Measurements from ENCODE around the gene AMOTL1. TPM values are rescaled to one million over a fixed set of nuclear protein-coding genes. Genes with fewer than 3 reads are reported as not detected.
"Not testable (repeated sequence)": the region's sequence is repeated elsewhere in the genome, so short reads cannot be mapped to it uniquely, and the experiment has no call there.

The AMOTL1 gene
- polyA plus RNA-seq, 1 donor: 51.7 TPM

DNA sequence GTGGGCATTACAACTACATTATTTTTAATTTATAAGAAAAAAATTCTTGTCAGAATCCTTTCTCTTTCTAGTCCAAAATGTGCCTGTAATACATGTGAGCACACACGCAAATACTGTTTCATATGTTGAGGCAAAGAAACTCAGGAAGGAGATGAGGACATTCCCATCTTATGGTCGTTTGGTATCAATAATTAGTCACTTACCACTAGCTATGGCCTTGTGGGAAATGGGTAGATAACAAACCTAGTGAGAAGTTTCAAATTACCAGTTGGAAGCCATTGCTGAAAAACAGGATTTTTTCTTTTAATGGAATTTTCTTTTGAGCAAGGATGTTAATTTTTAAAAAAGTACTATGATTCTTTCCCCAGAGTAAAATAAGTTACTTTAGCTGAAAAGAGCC lies 25.7 kb downstream of the AMOTL1 start:
- no peak for DNase-seq (ENCODE audit: low read depth)

DNA sequence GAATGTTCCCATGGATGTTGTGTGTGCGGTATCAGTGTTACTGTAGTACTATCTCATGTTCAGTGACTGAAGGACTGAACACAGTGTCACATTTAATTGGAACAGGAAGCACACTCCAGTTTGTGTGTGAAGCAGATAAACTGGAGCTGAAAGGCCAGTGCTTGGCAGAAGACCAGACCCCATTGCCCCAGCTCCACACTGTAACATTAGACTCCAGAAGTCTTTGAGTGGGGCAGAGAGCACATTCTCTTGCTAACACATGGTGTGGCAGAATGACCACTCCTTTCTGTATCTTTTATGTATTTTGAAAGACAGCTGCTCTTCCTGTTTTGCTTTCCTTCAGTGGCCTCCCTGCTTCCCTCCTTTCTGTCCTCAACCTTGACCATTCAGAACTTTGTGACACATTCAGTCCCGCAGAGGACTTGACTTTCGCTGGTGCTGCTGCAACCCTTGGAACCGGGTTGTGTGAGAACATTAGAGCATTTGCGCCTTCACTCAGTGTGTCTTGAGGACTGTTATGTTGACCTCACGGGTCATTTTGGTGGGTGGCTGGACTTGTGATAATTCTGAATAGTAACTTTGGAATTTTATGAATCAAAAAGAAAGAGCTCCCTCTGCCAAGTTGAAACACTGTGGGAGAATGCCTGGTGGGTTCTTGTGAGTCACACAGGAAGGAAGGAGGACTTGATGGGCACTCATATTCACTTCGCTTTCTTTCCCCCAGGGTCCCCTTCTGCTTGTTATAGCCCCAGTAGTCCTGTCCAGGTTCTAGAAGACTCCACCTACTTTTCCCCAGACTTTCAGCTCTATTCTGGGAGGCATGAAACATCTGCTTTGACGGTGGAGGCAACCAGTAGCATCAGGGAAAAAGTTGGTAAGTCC lies 26.4 kb downstream of the AMOTL1 start:
- DNase-seq (ENCODE audit: low read depth): no peak

DNA sequence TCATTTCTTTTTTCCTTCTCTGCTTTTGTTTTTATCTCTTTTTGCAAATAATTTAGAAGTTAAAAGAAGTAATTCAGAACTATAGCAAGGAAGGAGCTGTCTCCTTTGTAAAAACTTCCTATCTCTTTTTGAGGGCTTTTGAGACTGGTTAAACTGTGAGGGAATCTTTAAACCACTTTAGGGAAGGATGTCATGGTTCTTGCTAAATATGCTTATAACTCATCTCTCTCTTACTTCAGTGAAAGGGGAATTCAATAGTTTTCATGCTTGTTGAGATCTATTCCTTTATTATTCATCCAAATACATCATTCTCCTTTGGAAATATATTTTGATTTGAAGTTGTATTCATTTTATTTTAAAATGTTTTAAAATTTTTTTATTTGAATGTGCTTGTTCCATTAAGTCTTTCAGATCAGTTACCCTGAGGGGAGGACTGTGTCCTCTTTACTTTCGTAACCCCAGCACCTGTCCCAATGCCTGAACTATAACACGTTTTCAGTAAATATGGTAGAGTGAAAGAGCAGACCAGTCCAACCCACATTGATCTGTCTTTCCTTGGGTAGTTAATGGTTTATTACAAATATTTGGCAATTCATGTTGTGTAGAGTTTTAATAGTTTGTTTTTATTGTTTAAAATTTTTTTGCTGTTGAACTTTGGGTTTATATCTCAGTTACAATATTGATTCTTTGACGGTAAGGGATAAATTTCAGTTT lies 27.5 kb downstream of the AMOTL1 start:
- DNase-seq (ENCODE audit: low read depth): no peak

DNA sequence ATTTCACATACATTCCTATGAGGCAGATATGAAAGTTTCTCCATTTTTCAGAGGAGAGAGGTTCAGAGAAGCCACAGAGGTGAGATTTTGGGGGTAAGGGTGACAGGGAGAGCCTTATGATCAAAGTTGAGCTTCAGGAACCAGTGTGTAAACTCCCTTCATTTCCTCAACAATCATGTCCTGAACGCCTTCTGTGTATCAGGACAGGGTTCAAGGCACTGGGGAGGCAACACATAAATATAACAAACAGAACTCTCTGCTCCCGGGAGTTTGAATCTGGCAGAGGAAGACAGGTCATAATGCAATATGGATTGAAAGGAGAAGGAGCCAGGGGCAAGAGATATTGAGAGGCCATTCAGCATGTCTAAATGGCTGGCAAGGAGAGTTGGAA lies 28.0 kb downstream of the AMOTL1 start:
- no peak for DNase-seq (ENCODE audit: low read depth)

DNA sequence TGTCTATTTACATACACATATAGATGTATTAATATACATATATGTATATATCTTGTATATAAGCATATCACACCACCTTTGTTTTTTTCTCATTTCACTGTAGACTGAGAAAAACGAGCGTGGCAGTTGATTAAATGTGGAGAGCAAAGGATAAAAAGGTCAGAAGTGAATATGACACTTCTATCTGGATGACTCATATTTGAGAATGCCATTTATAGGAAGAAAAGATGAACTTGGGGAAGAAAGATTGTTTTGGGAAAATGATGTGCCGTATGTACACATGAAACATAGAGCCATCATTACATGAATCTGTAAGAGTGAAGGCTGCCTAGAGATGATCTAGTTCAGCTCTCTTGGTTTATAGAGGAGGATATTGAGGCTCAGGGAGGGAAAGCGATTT lies 28.7 kb downstream of the AMOTL1 start:
- no peak for DNase-seq (ENCODE audit: low read depth)

DNA sequence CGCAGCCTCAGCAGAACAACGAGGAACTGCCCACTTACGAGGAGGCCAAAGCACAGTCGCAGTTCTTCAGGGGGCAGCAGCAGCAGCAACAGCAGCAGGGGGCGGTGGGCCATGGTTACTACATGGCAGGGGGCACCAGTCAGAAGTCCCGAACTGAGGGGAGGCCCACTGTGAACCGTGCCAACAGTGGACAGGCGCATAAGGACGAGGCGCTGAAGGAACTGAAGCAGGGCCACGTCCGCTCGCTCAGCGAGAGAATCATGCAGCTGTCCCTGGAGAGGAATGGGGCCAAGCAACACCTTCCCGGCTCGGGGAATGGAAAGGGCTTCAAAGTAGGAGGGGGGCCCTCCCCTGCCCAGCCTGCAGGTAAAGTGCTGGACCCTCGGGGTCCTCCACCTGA lies 31.6 kb downstream of the AMOTL1 start:
- no peak for DNase-seq (ENCODE audit: low read depth)

- peak; percentile 80 for DNase-seq (ENCODE audit: low read depth)
Observed at GRCh38 chr11:94800414-94800813, 32.3 kb downstream of the AMOTL1 start.

DNA sequence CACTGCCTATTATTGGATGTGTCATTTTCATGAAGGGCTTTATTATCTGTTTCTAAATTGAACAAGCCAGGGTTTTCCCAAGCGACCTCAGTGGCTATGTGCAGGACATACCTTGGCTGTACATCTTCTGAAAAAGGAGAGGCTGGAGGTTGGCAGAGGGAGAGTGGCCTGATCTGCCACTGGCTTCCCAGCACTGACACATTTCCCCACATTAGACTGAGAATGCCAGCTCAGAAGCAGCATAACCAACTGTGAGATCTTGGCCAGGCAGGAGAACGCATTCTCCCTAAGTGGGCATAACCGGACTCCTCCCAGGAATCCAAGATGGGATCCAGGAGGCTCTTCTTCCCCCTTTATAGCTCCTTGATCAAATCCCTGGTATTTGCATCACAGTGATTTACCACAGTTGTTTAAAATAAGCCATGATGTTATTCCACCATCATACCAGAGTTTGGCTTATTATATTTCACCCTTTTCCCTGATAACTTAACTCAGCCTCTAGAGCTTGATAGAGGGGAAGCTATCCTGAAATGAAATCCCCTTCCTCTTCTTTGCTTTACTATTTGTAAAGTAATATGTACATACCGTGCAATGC lies 33.8 kb downstream of the AMOTL1 start:
- DNase-seq (ENCODE audit: low read depth): no peak

- DNase-seq (ENCODE audit: low read depth): no peak
Observed at GRCh38 chr11:94802501-94802900, 34.3 kb downstream of the AMOTL1 start.

- no peak for DNase-seq (ENCODE audit: low read depth)
Observed at GRCh38 chr11:94803491-94803890, 35.3 kb downstream of the AMOTL1 start.

DNA sequence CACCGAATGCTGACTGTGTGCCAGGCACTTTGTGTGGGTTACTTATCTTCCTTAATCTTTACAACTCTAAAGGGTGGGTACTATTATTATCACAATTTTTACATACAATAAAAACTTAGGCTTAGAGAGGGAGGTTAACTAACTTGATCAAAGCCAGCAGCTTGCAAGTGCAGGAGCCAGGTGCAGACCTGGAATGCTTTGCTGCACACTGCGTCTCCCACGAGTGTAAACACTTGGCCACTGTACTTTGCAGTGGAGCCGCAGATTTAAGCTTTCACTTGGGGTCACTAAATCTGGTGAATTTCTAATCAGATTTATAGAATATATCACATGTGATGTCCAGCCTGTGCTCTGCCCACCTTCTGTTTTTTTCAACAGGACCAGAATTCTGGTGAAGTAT lies 36.7 kb downstream of the AMOTL1 start:
- no peak for DNase-seq (ENCODE audit: low read depth)

GRCh38 chr11:94806014-94806413 lies 37.9 kb downstream of the AMOTL1 start:
- DNase-seq (ENCODE audit: low read depth): no peak

DNA sequence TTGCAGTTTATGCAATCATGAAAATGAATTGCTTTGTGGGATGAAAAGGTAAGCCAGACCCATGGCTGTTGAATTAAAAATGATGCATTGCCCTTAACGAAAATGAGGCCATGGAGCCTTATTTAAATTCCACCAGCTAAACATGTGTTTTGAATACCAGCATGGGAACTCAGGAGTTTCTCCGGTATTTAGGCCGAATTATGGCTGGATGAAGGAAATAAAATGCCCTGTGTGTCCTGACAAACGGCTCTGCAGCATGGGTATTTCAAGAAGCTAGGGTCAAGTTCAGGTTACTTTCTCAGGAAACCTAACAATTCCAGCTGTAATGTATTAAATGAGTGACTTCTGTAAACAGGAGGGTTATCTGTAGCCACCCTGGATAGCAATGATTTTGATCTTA lies 38.3 kb downstream of the AMOTL1 start:
- DNase-seq (ENCODE audit: low read depth): no peak

DNA sequence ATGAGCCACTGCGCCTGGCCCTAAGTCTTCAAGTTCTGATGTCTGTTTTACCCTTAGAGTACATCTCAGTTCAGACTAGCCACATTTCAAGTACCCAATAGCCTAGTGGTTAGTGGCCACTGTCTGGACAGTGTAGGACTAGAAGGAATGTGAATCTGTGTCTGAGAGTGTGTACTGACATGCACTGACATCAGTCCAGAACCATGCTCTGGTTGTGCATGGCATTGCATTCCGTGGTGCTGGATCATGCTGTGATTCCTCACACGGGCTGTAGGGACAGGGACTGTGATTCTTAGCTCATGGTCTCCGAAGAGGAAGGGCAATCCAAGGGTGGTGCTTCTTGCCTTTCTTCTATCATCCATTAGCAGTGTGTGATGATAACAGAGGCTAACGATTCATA lies 41.1 kb downstream of the AMOTL1 start:
- no peak for DNase-seq (ENCODE audit: low read depth)

DNA sequence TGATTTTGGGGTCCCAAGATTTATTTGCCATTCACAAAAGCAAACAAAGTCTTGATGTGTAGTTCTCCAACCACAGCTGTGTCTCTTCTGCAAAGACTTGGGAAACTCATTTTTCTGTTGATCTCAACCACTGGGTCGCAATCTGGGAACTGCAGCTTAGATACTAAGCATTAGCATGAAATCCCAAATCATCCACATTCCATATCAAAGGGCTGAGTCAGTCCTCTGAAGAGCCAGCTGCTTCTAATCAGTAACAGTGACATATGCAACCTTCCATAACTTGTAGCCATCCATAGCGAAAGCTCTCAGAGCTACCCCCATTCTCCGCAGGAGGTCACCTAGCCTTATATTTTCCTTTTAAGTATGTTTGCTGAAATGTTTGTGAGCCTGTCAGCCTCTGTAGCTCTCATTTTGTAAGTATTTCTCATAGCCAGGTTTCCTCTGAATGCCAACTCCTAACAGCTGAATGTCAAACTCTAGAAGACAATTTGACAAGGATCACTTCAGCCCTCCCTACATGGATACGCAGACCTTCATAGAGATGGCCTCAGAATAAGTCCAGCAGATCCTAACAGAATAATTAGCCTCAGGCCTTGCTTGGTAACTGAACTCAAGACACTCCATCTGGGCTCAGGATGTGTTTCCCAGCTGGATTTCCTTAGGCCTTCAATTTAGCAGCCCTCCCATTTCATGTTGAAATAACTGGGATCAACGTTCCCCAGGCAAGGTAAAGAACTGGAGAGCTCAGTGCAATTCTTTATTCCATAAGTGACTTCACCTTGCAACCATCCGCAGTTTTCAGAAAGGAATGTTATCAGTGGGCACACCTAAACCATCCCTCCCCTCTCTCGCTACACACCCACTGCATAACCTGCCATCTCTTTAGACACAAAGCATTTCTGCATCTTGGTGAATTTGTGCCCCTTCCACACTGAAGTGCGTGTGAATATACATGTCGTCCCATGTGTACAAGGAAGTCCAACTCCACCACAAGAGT lies 44.9 kb downstream of the AMOTL1 start:
- not testable (repeated sequence) for DNase-seq (ENCODE audit: low read depth)

- no peak for DNase-seq (ENCODE audit: low read depth)
Observed at GRCh38 chr11:94814272-94814976, 46.3 kb downstream of the AMOTL1 start.

DNA sequence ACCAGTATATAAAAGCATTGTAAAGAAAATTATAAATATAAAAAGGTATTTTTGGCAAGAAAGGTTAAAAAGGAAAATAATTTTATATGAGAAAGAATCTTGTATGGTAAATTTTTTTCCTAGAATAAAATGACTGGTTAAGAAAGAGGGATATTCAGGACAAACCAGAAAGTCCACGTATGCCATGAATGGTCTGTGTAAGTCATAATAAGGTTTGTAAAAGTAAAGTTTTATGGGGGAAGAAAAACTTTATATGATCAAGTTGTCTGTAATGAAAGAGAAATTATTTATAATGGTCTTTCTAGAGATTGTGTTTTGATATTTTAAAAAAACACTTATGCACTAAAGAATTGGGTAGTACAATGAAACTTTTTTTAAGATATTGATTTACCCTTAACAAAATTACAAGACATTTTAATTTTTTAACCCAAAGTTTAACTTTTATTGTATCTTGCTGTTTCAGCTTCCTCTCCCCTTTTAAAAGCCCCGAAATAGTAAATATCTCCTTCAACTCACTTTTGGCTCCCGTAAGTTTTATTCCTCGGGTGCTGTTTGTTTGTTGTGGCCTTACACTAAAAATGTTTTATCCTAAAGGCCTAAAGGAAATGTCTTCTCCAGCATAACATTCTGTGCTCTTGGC lies 47.7 kb downstream of the AMOTL1 start:
- DNase-seq (ENCODE audit: low read depth): no peak

GRCh38 chr11:94820480-94820879 lies 52.3 kb downstream of the AMOTL1 start:
- DNase-seq (ENCODE audit: low read depth): no peak

- DNase-seq (ENCODE audit: low read depth): no peak
Observed at GRCh38 chr11:94821439-94821838, 53.3 kb downstream of the AMOTL1 start.

- DNase-seq (ENCODE audit: low read depth): no peak
Observed at GRCh38 chr11:94822080-94822479, 53.9 kb downstream of the AMOTL1 start.

Measured in forelimb muscle (tissue), 1 donor.